ENCODE data around the gene MTMR6.

MTMR6 gene

GRCh38 chr13:25276748-25277147 is 10.5 kb downstream of the MTMR6 start:
- no peaks in the 10 kb centered on the region for H3K27me3 ChIP-seq (replicated peaks; ENCODE audit: control insufficient read depth, insufficient read depth, low read length)
- no peak for DNase-seq (ENCODE audit: low read depth)
- H3K9me3 ChIP-seq (ENCODE audit: control insufficient read depth, low read length): no peaks in the 10 kb centered on the region
- H3K4me3 ChIP-seq (ENCODE audit: low read length): no peak overlapping the region
- H3K36me3 ChIP-seq (ENCODE audit: control insufficient read depth, insufficient read depth, low read length, severe bottlenecking): peaks cover 14% of the 10 kb centered on the region
- H3K4me1 ChIP-seq (ENCODE audit: control insufficient read depth, insufficient read depth, low read length): no peaks in the 10 kb centered on the region
- H3K9ac ChIP-seq (ENCODE audit: low read length): no peak overlapping the region

- H3K9me3 ChIP-seq (ENCODE audit: control insufficient read depth, low read length): no peaks in the 10 kb centered on the region
- no peaks in the 10 kb centered on the region for H3K4me1 ChIP-seq (ENCODE audit: control insufficient read depth, insufficient read depth, low read length)
- H3K9ac ChIP-seq (ENCODE audit: low read length): no peak overlapping the region
- H3K4me3 ChIP-seq (ENCODE audit: low read length): no peak overlapping the region
- H3K27me3 ChIP-seq (replicated peaks; ENCODE audit: control insufficient read depth, insufficient read depth, low read length): no peaks in the 10 kb centered on the region
- H3K36me3 ChIP-seq (ENCODE audit: control insufficient read depth, insufficient read depth, low read length, severe bottlenecking): peaks cover 60% of the 10 kb centered on the region
- DNase-seq (ENCODE audit: low read depth): no peak
These were observed 18.7 kb downstream of the MTMR6 start for GRCh38 chr13:25268561-25268960.

- Histone ChIP-seq H3K27me3 (replicated peaks; ENCODE audit: control insufficient read depth, insufficient read depth, low read length) (no peaks in the 10 kb centered on the region), H3K36me3 (ENCODE audit: control insufficient read depth, insufficient read depth, low read length, severe bottlenecking) (peaks cover 59% of the 10 kb centered on the region), H3K9me3 (ENCODE audit: control insufficient read depth, low read length) (no peaks in the 10 kb centered on the region), H3K4me3 (ENCODE audit: low read length) (no peak overlapping the region), H3K9ac (ENCODE audit: low read length) (no peak overlapping the region), H3K4me1 (ENCODE audit: control insufficient read depth, insufficient read depth, low read length) (no peaks in the 10 kb centered on the region)
- peak; percentile 15 for DNase-seq (ENCODE audit: low read depth)
These were observed 19.6 kb downstream of the MTMR6 start for GRCh38 chr13:25267715-25268114.

- no peaks in the 10 kb centered on the region for H3K4me1 ChIP-seq (ENCODE audit: control insufficient read depth, insufficient read depth, low read length)
- H3K9ac ChIP-seq (ENCODE audit: low read length): no peak overlapping the region
- no peaks in the 10 kb centered on the region for H3K9me3 ChIP-seq (ENCODE audit: control insufficient read depth, low read length)
- no peaks in the 10 kb centered on the region for H3K27me3 ChIP-seq (replicated peaks; ENCODE audit: control insufficient read depth, insufficient read depth, low read length)
- DNase-seq (ENCODE audit: low read depth): no peak
- H3K4me3 ChIP-seq (ENCODE audit: low read length): no peak overlapping the region
- H3K36me3 ChIP-seq (ENCODE audit: control insufficient read depth, insufficient read depth, low read length, severe bottlenecking): peaks cover 60% of the 10 kb centered on the region
These were observed 20.6 kb downstream of the MTMR6 start for GRCh38 chr13:25266706-25267105.

- Histone ChIP-seq H3K4me1 (ENCODE audit: control insufficient read depth, insufficient read depth, low read length) (no peaks in the 10 kb centered on the region), H3K9ac (ENCODE audit: low read length) (no peak overlapping the region), H3K27me3 (replicated peaks; ENCODE audit: control insufficient read depth, insufficient read depth, low read length) (no peaks in the 10 kb centered on the region), H3K4me3 (ENCODE audit: low read length) (no peak overlapping the region), H3K9me3 (ENCODE audit: control insufficient read depth, low read length) (no peaks in the 10 kb centered on the region), H3K36me3 (ENCODE audit: control insufficient read depth, insufficient read depth, low read length, severe bottlenecking) (peaks cover 78% of the 10 kb centered on the region)
- DNase-seq (ENCODE audit: low read depth): no peak
These were observed 25.0 kb downstream of the MTMR6 start for GRCh38 chr13:25262261-25262660.

- no peak overlapping the region for H3K4me3 ChIP-seq (ENCODE audit: low read length)
- DNase-seq (ENCODE audit: low read depth): peak; percentile 18
- no peak overlapping the region for H3K9ac ChIP-seq (ENCODE audit: low read length)
- H3K4me1 ChIP-seq (ENCODE audit: control insufficient read depth, insufficient read depth, low read length): peaks cover 9% of the 10 kb centered on the region
- peaks cover 58% of the 10 kb centered on the region for H3K36me3 ChIP-seq (ENCODE audit: control insufficient read depth, insufficient read depth, low read length, severe bottlenecking)
- no peaks in the 10 kb centered on the region for H3K9me3 ChIP-seq (ENCODE audit: control insufficient read depth, low read length)
- no peaks in the 10 kb centered on the region for H3K27me3 ChIP-seq (replicated peaks; ENCODE audit: control insufficient read depth, insufficient read depth, low read length)
These were observed 33.6 kb downstream of the MTMR6 start for GRCh38 chr13:25253702-25254101.

- DNase-seq (ENCODE audit: low read depth): no peak
- Histone ChIP-seq H3K9ac (ENCODE audit: low read length) (no peak overlapping the region), H3K4me1 (ENCODE audit: control insufficient read depth, insufficient read depth, low read length) (peaks cover 9% of the 10 kb centered on the region), H3K36me3 (ENCODE audit: control insufficient read depth, insufficient read depth, low read length, severe bottlenecking) (peaks cover 59% of the 10 kb centered on the region), H3K4me3 (ENCODE audit: low read length) (no peak overlapping the region), H3K27me3 (replicated peaks; ENCODE audit: control insufficient read depth, insufficient read depth, low read length) (no peaks in the 10 kb centered on the region), H3K9me3 (ENCODE audit: control insufficient read depth, low read length) (no peaks in the 10 kb centered on the region)
These were observed 34.5 kb downstream of the MTMR6 start for GRCh38 chr13:25252752-25253151.

GRCh38 chr13:25252225-25252624 is 35.1 kb downstream of the MTMR6 start:
- no peak for DNase-seq (ENCODE audit: low read depth)
- Histone ChIP-seq H3K36me3 (ENCODE audit: control insufficient read depth, insufficient read depth, low read length, severe bottlenecking) (peaks cover 56% of the 10 kb centered on the region), H3K9ac (ENCODE audit: low read length) (no peak overlapping the region), H3K4me1 (ENCODE audit: control insufficient read depth, insufficient read depth, low read length) (peaks cover 9% of the 10 kb centered on the region), H3K4me3 (ENCODE audit: low read length) (no peak overlapping the region), H3K9me3 (ENCODE audit: control insufficient read depth, low read length) (no peaks in the 10 kb centered on the region), H3K27me3 (replicated peaks; ENCODE audit: control insufficient read depth, insufficient read depth, low read length) (no peaks in the 10 kb centered on the region)

GRCh38 chr13:25249001-25249543 is 38.2 kb downstream of the MTMR6 start:
- Histone ChIP-seq H3K9ac (ENCODE audit: low read length) (no peak overlapping the region), H3K9me3 (ENCODE audit: control insufficient read depth, low read length) (no peaks in the 10 kb centered on the region)
- peak; percentile 68 for DNase-seq (ENCODE audit: low read depth)

GRCh38 chr13:25248071-25248470 is 39.2 kb downstream of the MTMR6 start:
- H3K36me3 ChIP-seq (ENCODE audit: control insufficient read depth, insufficient read depth, low read length, severe bottlenecking): peaks cover 32% of the 10 kb centered on the region
- no peaks in the 10 kb centered on the region for H3K9me3 ChIP-seq (ENCODE audit: control insufficient read depth, low read length)
- no peaks in the 10 kb centered on the region for H3K4me1 ChIP-seq (ENCODE audit: control insufficient read depth, insufficient read depth, low read length)
- no peak overlapping the region for H3K4me3 ChIP-seq (ENCODE audit: low read length)
- no peak for DNase-seq (ENCODE audit: low read depth)
- H3K9ac ChIP-seq (ENCODE audit: low read length): no peak overlapping the region
- no peaks in the 10 kb centered on the region for H3K27me3 ChIP-seq (replicated peaks; ENCODE audit: control insufficient read depth, insufficient read depth, low read length)

More at GRCh38 chr13:25249001-25249543, 38.2 kb downstream of the MTMR6 start:
- H3K36me3 ChIP-seq (ENCODE audit: control insufficient read depth, insufficient read depth, low read length, severe bottlenecking): peaks cover 41% of the 10 kb centered on the region
- H3K4me1 ChIP-seq (ENCODE audit: control insufficient read depth, insufficient read depth, low read length): peaks cover 8% of the 10 kb centered on the region
- H3K27me3 ChIP-seq (replicated peaks; ENCODE audit: control insufficient read depth, insufficient read depth, low read length): no peaks in the 10 kb centered on the region
- no peak overlapping the region for H3K4me3 ChIP-seq (ENCODE audit: low read length)

- Histone ChIP-seq H3K27me3 (replicated peaks; ENCODE audit: control insufficient read depth, insufficient read depth, low read length) (no peaks in the 10 kb centered on the region), H3K36me3 (ENCODE audit: control insufficient read depth, insufficient read depth, low read length, severe bottlenecking) (peaks cover 32% of the 10 kb centered on the region), H3K9ac (ENCODE audit: low read length) (no peak overlapping the region), H3K9me3 (ENCODE audit: control insufficient read depth, low read length) (no peaks in the 10 kb centered on the region), H3K4me1 (ENCODE audit: control insufficient read depth, insufficient read depth, low read length) (no peaks in the 10 kb centered on the region), H3K4me3 (ENCODE audit: low read length) (no peak overlapping the region)
- no peak for DNase-seq (ENCODE audit: low read depth)
These were observed 39.9 kb downstream of the MTMR6 start for GRCh38 chr13:25247360-25247759.

GRCh38 chr13:25244123-25244522 is 43.2 kb downstream of the MTMR6 start:
- no peak for DNase-seq (ENCODE audit: low read depth)
- peaks cover 17% of the 10 kb centered on the region for H3K36me3 ChIP-seq (ENCODE audit: control insufficient read depth, insufficient read depth, low read length, severe bottlenecking)
- H3K4me1 ChIP-seq (ENCODE audit: control insufficient read depth, insufficient read depth, low read length): no peaks in the 10 kb centered on the region
- H3K4me3 ChIP-seq (ENCODE audit: low read length): no peak overlapping the region
- no peaks in the 10 kb centered on the region for H3K9me3 ChIP-seq (ENCODE audit: control insufficient read depth, low read length)
- no peaks in the 10 kb centered on the region for H3K27me3 ChIP-seq (replicated peaks; ENCODE audit: control insufficient read depth, insufficient read depth, low read length)
- no peak overlapping the region for H3K9ac ChIP-seq (ENCODE audit: low read length)

Measured in adipocyte (in vitro differentiated cells).